ENCODE measurements around the gene PTPRG.
"Not testable (repeated sequence)": the region's sequence is repeated elsewhere in the genome, so short reads cannot be mapped to it uniquely, and the experiment has no call there.

The PTPRG gene

GRCh38 chr3:61730577-61731231, 169.3 kb downstream of the PTPRG start:
- DNase-seq: no peak

GRCh38 chr3:61733000-61733399, 171.6 kb downstream of the PTPRG start:
- DNase-seq: no peak

- DNase-seq: no peak
Measured at GRCh38 chr3:61733876-61734275, 172.5 kb downstream of the PTPRG start.

- DNase-seq: no peak
Measured at GRCh38 chr3:61734749-61735686, 173.6 kb downstream of the PTPRG start.

GRCh38 chr3:61736506-61736905, 175.1 kb downstream of the PTPRG start:
- no peak for DNase-seq

GRCh38 chr3:61739640-61740039, 178.3 kb downstream of the PTPRG start:
- no peak for DNase-seq

- no peak for DNase-seq
Measured at GRCh38 chr3:61740494-61740893, 179.1 kb downstream of the PTPRG start.

DNA sequence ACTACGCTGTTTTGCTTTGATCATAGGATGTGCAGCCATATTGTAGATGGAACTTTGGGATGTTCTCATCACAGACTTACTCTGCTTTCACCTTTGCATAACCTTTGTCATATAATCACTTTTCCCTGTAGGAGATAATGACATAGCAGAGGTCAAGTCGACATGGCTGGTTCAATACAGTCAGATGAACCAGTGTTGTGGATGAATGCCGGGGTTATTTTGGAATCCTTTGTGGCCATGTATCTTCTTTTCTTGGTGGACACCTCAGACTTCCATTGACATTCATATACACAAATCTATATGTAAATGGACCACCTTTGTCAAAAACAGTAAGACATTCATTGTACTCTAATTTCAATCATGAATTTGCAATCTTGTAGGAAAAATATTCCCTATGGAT, 180.2 kb downstream of the PTPRG start:
- DNase-seq: no peak

- no peak for DNase-seq
Measured at GRCh38 chr3:61742006-61742405, 180.6 kb downstream of the PTPRG start.

DNA sequence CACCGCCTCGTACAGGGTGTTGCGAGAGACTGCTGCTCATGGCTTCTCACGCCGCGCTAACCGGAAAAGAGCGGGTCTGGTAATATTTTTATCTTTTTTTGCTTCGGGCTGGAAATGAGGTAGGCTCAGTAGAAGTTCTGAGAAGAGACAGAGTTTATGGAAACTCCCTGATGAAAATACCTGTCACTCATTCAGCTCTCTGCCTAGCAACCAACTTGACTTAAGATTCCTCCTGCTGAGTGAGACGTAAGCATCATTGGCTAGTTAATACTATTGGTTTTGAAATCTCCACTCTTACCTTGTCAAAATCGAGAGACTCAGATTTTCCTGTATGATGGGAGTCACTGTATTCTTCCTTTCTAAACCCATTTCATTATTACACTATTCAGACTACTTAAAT, 181.7 kb downstream of the PTPRG start:
- no peak for DNase-seq

- no peak for DNase-seq
Measured at GRCh38 chr3:61743686-61744242, 182.4 kb downstream of the PTPRG start.

DNA sequence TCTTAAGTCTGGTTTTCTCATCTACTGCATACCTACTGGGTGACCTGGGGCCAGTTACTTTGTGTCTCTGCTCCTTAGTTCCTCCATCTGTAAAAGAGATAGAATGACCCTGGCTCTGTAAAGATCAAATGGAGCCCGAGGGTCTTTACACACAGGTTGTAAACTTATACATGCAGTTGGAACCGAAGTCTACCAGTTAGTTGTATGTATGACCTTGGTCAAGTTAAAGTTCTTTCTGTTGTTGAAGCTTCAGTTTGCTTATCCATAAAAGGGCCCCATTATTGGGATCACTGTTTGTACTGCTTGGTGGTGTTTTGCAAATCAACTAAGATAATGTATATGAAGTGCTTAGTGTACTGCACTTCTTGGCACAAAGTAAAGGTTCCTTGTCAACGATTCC, 186.9 kb downstream of the PTPRG start:
- DNase-seq: no peak

DNA sequence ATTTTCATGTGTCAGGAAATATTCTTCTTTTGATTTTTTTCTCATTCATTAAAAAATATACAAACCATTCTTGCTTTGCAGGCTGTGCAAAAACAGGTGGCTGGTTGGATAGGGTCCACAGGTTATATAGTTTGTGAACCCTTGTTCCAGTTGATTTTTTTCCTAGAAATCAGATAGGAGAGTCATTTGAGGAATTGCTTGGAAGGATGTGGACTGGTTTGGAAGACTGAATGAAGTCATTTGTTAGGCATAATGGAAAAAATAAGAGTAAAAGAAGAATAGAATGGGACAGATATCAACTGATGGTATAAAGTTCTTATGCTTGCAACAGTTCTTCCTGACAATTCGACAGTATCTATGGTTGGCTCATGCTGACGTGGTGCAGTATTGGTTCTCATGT, 189.4 kb downstream of the PTPRG start:
- DNase-seq: no peak

DNA sequence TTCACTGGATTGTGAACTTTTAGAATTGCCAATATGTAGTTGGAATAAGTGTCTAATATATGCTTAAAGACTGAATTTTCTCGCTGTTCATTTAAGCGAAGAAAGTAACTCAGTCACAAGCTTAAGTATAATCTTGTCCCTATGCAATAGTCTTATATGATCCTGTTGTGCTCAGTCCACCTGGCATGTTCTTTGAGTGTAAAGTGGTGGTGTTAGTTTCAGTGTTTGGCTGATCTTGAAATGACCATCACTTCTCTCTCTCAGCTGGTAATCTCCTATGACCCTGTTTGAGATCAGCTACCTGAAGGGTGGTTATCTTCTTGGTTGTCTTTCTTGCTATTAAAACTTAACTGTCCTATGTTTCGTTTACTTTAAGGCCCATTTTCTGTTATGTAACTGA, 197.5 kb downstream of the PTPRG start:
- no peak for DNase-seq

DNA sequence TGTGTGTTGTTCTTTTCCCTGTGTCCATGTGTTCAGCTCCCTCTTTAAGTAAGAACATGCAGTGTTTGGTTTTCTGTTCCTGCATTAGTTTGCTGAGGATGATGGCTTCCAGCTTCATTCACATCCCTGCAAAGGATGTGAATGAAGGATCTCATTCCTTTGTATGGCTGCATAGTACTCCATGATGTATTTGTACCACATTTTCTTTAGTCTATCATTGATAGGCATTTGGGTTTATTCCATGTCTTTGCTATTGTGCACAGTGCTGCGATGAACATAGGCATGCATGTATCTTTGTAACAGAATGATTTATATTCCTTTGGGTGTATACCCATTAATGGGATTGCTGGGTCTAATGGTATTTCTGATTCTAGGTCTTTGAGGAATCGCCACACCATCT, 199.4 kb downstream of the PTPRG start:
- not testable (repeated sequence) for DNase-seq

DNA sequence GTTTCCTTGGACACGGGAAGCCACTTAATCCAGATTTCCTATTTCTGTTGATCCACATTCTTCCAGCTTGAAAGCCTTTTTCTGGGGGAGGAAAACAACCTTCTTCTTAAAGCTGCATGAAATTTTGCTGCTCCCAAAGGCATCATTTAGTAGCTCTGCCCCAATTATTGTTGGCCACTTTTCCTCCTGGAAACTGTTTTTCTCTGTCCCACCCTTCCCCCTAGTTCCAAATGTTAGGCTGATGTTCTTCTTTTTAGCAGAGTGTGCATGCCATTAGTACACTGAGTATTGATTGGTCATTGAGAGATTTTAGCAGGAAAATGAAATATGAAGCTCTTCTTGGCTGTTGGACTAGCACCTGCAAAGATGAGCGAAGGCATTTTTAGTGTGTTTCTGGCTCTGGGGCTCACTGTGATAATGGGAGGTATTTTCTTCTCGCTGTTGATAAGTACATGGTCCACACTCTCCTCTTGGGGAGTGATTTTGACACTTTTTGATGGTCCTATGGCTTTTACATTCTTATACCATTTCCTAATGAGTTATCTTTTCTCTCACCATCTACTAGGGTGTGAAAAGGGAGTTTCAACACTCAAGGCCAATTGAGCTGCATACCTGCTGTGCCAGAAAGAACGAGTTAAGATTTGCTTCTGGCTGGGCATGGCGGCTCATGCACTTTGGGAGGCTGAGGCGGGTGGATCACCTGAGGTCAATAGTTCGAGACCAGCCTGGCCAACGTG, 200.5 kb downstream of the PTPRG start:
- no peak for DNase-seq

DNA sequence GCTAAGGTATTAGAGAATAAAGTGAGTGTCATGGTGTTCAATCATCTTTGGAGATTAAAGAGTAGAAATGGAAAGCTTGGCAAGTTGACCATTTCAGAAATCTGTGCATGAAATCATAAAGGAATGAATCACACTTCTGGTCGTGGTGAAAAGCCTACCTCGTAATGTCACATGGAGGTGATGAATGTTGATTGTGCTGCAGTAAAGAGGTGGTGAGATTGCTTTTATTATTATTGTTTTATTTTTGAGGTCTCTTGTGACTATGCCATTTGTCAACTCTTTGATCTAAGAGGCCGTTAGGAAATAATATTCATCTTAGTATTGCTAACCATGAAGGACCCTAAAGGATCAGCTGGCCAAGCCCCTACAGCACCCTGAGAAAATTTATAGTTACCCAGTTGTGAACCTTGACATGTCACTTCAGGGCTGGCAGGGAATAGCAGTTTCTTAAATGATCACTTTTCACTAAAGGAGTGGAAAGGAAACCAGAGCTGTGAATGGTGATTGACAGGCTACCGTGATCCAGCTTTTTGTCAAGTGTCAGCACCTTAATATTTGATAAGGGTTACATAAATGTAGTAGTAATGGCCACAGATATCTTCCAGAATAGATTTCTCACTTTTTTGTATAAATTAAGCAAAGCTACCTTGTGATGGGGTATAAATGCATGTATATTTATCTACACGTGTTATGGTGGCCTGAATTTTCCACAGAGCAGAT, 203.9 kb downstream of the PTPRG start:
- DNase-seq: no peak

DNA sequence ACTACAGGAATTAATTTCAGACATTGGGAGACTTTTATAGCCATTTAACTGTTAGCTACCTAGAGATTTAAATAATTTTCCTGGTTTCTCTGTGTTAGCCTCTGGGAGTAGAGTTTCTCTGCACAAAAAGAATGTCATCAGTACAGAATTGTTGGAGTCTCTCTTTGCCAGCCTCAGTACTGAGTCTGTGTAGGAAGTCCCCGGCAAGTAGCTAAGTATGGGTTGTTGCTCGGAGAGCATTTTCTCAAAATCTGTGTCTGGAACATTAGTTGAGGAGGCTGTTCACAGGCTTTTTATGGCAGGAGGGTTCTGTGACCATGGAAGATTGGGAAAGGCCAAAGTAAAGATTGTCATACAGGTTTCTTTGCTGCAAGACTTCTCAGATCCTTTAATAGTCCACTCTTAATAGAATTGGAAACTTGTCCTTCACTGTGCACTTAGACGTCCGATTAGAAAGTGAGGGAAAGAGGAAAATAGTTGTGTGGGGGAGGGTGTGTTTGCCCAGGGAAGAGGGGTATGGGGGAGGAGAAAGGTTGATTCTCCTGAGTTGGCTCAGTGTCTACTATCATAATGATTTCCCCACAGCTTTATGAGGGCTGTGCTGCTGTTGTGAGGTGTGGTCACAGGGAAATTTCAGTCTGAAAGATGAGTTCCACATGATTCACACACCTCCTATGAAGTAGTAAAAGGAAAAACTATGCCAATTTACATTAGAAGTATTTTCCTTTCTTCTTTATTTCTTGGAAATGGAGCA, 207.1 kb downstream of the PTPRG start:
- no peak for DNase-seq

DNA sequence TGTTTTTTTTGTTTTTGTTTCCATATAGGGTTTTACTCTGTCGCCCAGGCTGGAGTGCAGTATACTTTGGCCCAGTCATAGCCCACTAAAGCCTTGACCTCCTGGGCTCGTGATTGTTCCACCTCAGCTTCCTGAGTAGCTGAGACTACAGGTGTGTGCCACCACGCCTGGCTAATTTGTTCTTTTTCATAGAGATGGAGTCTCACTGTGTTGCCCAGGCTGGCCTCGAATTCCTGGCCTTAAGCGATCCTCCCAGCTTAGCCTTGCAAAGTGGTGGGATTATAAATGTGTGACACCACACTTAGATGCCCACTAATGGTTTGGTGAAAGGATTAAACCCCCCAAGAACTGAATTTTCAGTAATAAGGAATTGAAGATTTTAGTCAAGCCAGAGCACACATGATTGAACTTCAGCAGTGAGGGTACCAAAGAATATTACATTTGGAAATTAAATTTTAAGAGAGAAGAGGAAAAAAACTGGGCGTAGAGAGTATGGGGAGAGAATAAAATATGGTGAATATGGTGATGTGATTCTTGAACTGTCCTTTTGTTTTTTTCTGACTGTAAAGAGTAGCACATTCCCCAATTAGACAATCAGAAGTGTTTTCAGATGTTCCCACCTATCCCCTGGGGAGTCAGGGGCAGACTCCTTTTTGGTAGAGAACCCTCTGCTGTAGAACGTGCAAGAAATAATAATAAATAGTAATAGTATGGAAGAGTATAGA, 208.1 kb downstream of the PTPRG start:
- DNase-seq: no peak

DNA sequence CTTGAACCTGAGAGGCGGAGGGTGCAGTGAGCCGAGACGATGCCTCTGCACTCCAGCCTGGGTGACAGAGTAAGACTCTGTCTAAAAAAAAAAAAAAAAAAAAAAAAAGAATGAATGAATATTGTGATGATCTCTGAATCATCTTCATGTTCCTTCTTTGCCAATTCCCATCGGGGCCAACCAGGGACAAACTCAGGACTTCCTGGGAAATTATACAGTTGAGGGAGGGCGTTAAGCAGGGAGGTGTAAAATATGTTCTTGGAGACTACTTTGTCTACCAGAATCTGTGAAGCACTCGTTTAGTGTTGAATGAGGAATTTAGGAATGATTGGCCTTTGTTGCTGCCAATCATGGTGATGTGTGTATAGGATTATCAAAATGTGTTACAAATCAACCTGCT, 210.6 kb downstream of the PTPRG start:
- DNase-seq: no peak

DNA sequence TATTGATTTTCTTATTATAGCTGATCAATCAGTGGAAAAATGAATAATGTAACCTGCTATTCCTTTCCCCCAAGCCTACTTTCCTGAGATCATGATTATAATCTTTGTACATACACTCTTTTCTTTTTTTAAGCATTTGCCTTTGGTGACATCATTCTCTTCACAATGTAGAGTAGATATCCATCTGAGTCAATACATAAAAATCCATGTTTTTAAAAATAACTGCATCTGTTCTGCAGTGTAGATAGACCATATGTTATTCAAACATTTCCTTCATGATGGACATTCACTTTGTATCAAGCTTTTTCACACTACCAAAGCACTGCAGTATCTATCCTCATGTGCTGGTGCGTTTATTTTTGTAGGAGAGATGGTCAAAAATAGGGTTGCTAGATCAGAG, 211.1 kb downstream of the PTPRG start:
- DNase-seq: no peak

Measured in CD4-positive, alpha-beta T cell treated with Interleukin-17A for 4 hours (primary cell).